ENCODE data around the gene MFGE8.

DNA sequence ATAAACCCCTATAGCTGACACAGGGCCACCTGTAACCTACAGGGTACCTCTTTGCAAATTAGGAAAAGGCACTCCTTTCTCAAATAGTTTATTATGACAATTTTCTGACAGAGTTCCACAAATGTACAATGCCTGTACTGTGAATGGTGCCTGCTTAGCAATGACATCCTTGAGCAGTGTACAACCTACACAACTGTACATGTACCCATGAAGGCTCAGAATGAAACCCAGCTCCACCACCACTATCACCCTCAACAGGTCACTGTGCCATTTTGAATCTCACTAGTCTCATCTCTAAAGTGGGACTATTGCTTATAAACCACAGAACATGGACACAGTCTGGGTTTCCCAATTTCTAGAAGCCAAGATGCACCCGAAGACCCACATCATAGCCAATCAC is 7.0 kb downstream of the MFGE8 start:
- TF ChIP-seq, protein P1, sequence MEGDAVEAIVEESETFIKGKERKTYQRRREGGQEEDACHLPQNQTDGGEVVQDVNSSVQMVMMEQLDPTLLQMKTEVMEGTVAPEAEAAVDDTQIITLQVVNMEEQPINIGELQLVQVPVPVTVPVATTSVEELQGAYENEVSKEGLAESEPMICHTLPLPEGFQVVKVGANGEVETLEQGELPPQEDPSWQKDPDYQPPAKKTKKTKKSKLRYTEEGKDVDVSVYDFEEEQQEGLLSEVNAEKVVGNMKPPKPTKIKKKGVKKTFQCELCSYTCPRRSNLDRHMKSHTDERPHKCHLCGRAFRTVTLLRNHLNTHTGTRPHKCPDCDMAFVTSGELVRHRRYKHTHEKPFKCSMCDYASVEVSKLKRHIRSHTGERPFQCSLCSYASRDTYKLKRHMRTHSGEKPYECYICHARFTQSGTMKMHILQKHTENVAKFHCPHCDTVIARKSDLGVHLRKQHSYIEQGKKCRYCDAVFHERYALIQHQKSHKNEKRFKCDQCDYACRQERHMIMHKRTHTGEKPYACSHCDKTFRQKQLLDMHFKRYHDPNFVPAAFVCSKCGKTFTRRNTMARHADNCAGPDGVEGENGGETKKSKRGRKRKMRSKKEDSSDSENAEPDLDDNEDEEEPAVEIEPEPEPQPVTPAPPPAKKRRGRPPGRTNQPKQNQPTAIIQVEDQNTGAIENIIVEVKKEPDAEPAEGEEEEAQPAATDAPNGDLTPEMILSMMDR (IDR thresholded peaks at IDR 0.05) = no peak
- TF ChIP-seq POLR2A (IDR thresholded peaks at IDR 0.05) (no peak), POLR2AphosphoS5 (IDR thresholded peaks at IDR 0.05) (no peak)
